H1 (cell line): ENCODE data around the gene PLEKHG3. TPM values are rescaled to one million over a fixed set of nuclear protein-coding genes. Genes with fewer than 3 reads are reported as not detected.

Experiments
- CTCF ChIA-PET: fragments of 300-600 bp; sonication (Branson Sonifier 250); formaldehyde crosslinking; loops from one replicate; lab custom pipeline; 2021; ENCODE audit not compliant: partially characterized antibody; lab: Charles Lee
- POLR2A ChIA-PET: fragments of 300-600 bp; sonication (Branson Sonifier 250); formaldehyde crosslinking; loops from one replicate; lab custom pipeline; 2021; ENCODE audit warnings: inconsistent platforms; ENCODE audit not compliant: partially characterized antibody; lab: Charles Lee
- DNase-seq, 2 experiments: peaks; one replicate each; pipeline versions ENCODE4 v3.0.0 to v3.0.0-alpha.2; 2010 to 2022; ENCODE audit warnings: low spot score in 2 of 2, low read depth in 1 of 2, mixed read lengths in 1 of 2
- FAIRE-seq: peaks from 2 replicates; lab custom pipeline; 2011; peaks lifted over from hg19 to GRCh38; lab: Jason Lieb, UNC
- H2AFZ ChIP-seq: 2 replicates; pipeline ENCODE4 v1.8.1; 2012; ENCODE audit warnings: low read length, inconsistent platforms
- H2AK5ac ChIP-seq: 2 replicates; pipeline ENCODE4 v1.6.1; 2013; ENCODE audit warnings: low read depth, low read length
- H2BK120ac ChIP-seq: replicated peaks from 2 replicates; pipeline ENCODE3; 2013; ENCODE audit warnings: low read depth, low read length, inconsistent platforms
- H2BK12ac ChIP-seq: 2 replicates; pipeline ENCODE4 v1.6.1; 2013; ENCODE audit warnings: low read depth, low read length
- H2BK15ac ChIP-seq: 2 replicates; pipeline ENCODE4 v1.6.1; 2013; ENCODE audit warnings: low read length
- H2BK20ac ChIP-seq: 2 replicates; pipeline ENCODE4 v1.6.1; 2013; ENCODE audit warnings: low read length
- H2BK5ac ChIP-seq: 2 replicates; pipeline ENCODE4 v1.6.1; 2013; ENCODE audit warnings: low read depth, low read length
- H3K14ac ChIP-seq: 2 replicates; pipeline ENCODE4 v1.6.1; 2013; ENCODE audit warnings: inconsistent platforms; ENCODE audit not compliant: insufficient read length
- H3K18ac ChIP-seq: 2 replicates; pipeline ENCODE4 v1.6.1; 2013; ENCODE audit warnings: low read length; ENCODE audit errors: extremely low read depth
- H3K23ac ChIP-seq: 2 replicates; pipeline ENCODE4 v1.6.1; 2013; ENCODE audit warnings: inconsistent platforms; ENCODE audit not compliant: insufficient read length
- H3K23me2 ChIP-seq: 2 replicates; pipeline ENCODE4 v1.6.1; 2013; ENCODE audit warnings: low read depth, low read length
- H3K27ac ChIP-seq: 2 replicates; pipeline ENCODE4 v1.6.1; 2011; ENCODE audit warnings: low read depth, low read length, inconsistent platforms
- H3K27me3 ChIP-seq, 4 experiments: replicated peaks in 1 of 4; 1 replicate in 1 of 4; 2 replicates in 3 of 4; pipeline versions ENCODE4 v1.6.1 to v1.8.1; 2011 to 2013; ENCODE audit warnings: low read length in 3 of 4, mild to moderate bottlenecking in 3 of 4, inconsistent platforms in 2 of 4, mixed read lengths in 2 of 4, moderate library complexity in 1 of 4; ENCODE audit not compliant: control insufficient read depth in 3 of 4, insufficient read depth in 3 of 4; ENCODE audit errors: extremely low read depth in 1 of 4
- H3K36me3 ChIP-seq, 4 experiments: 2 replicates each; pipeline versions ENCODE4 v1.6.1 to v1.8.1; 2011 to 2013; ENCODE audit warnings: mild to moderate bottlenecking in 4 of 4, low read length in 3 of 4, moderate library complexity in 2 of 4, control low read depth in 1 of 4, inconsistent platforms in 1 of 4; ENCODE audit not compliant: insufficient read depth in 4 of 4, control insufficient read depth in 2 of 4
- H3K4ac ChIP-seq: replicated peaks from 2 replicates; pipeline ENCODE3; 2013; ENCODE audit warnings: low read length, low read depth, mixed read lengths, inconsistent platforms; ENCODE audit not compliant: insufficient read length
- H3K4me1 ChIP-seq, 4 experiments: replicated peaks in 1 of 4; 1 replicate in 1 of 4; 2 replicates in 3 of 4; pipeline versions ENCODE4 v1.6.1 to v1.8.1; 2011 to 2013; ENCODE audit warnings: low read length in 3 of 4, inconsistent platforms in 2 of 4, mixed read lengths in 1 of 4; ENCODE audit not compliant: insufficient read depth in 4 of 4, control insufficient read depth in 3 of 4
- H3K4me2 ChIP-seq, 2 experiments: 2 replicates each; pipeline versions ENCODE4 v1.6.1 to v1.8.1; 2011 to 2013; ENCODE audit warnings: low read depth in 2 of 2, low read length in 2 of 2, control low read depth in 1 of 2, inconsistent platforms in 1 of 2, mild to moderate bottlenecking in 1 of 2; ENCODE audit not compliant: insufficient read depth in 1 of 2
- H3K4me3 ChIP-seq, 4 experiments: fragments of 200-600, 300-600 bp in 1 of 4; sonication (generic), shearing (Covaris generic), sonication (Bioruptor Twin) in 1 of 4; 2 replicates each; pipeline versions ENCODE4 v1.5.1 to v1.8.1; 2011 to 2016; ENCODE audit warnings: low read length in 4 of 4, low read depth in 3 of 4, control low read depth in 2 of 4, inconsistent platforms in 2 of 4, mild to moderate bottlenecking in 2 of 4, mixed read lengths in 1 of 4, moderate library complexity in 1 of 4; ENCODE audit not compliant: insufficient read depth in 2 of 4; ENCODE audit errors: extremely low read depth in 1 of 4
- H3K56ac ChIP-seq: replicated peaks from 2 replicates; pipeline ENCODE3; 2013; ENCODE audit warnings: low read depth, mild to moderate bottlenecking, mixed read lengths, low read length, inconsistent platforms; ENCODE audit not compliant: insufficient read length
- H3K79me1 ChIP-seq: 2 replicates; pipeline ENCODE4 v1.6.1; 2013; ENCODE audit warnings: low read depth, low read length, control low read depth
- H3K79me2 ChIP-seq, 2 experiments: 2 replicates each; pipeline versions ENCODE4 v1.6.1 to v1.8.1; 2012 to 2013; ENCODE audit warnings: low read length in 2 of 2, mild to moderate bottlenecking in 2 of 2, inconsistent platforms in 1 of 2; ENCODE audit not compliant: insufficient read depth in 2 of 2, control insufficient read depth in 1 of 2
- H3K9ac ChIP-seq, 4 experiments: replicated peaks in 1 of 4; 1 replicate in 1 of 4; 2 replicates in 3 of 4; pipeline versions ENCODE4 v1.6.1 to v1.8.1; 2011 to 2013; ENCODE audit warnings: low read depth in 3 of 4, low read length in 3 of 4, control low read depth in 2 of 4, mild to moderate bottlenecking in 2 of 4, moderate library complexity in 2 of 4, inconsistent platforms in 1 of 4; ENCODE audit errors: extremely low read depth in 1 of 4
- H3K9me3 ChIP-seq, 2 experiments: 2 replicates each; pipeline versions ENCODE4 v1.6.1 to v1.8.1; 2012 to 2013; ENCODE audit warnings: mild to moderate bottlenecking in 2 of 2, moderate library complexity in 2 of 2, control low read depth in 1 of 2, inconsistent platforms in 1 of 2, low read depth in 1 of 2, low read length in 1 of 2, mixed read lengths in 1 of 2; ENCODE audit not compliant: insufficient read depth in 2 of 2
- H4K20me1 ChIP-seq, 2 experiments: replicated peaks in 1 of 2; 2 replicates each; pipeline versions ENCODE3 to v1.8.1; 2011 to 2013; ENCODE audit warnings: inconsistent platforms in 2 of 2, low read length in 2 of 2, mild to moderate bottlenecking in 1 of 2; ENCODE audit not compliant: insufficient read depth in 2 of 2, control insufficient read depth in 1 of 2
- H4K5ac ChIP-seq: 2 replicates; pipeline ENCODE4 v1.6.1; 2013; ENCODE audit warnings: low read length, low read depth, mixed read lengths, inconsistent platforms; ENCODE audit not compliant: insufficient read length
- H4K8ac ChIP-seq: 2 replicates; pipeline ENCODE4 v1.8.0; 2013; ENCODE audit warnings: mild to moderate bottlenecking, moderate library complexity, low read length, inconsistent platforms; ENCODE audit not compliant: insufficient read depth; ENCODE audit errors: extremely low read depth
- H4K91ac ChIP-seq: replicated peaks from 2 replicates; pipeline ENCODE3; 2013; ENCODE audit warnings: low read length, mixed read lengths, inconsistent platforms; ENCODE audit not compliant: insufficient read length
- CBX8 ChIP-seq: fragments of 300-800, 300-1000 bp; sonication (generic); IDR thresholded peaks from 2 replicates; pipeline ENCODE4 v1.7.1; 2016; ENCODE audit warnings: low read depth, low read length, borderline replicate concordance
- CHD2 ChIP-seq: IDR thresholded peaks from 2 replicates; pipeline ENCODE4 v1.6.1; 2012; ENCODE audit warnings: low read length, improper control_type of control experiment
- EZH2 ChIP-seq: fragments of 200-600 bp; sonication (generic); IDR thresholded peaks from 2 replicates; pipeline ENCODE4 v1.7.1; 2012; ENCODE audit warnings: low read depth, mild to moderate bottlenecking, moderate library complexity, low read length, inconsistent platforms; ENCODE audit not compliant: severe bottlenecking
- HDAC6 ChIP-seq: IDR thresholded peaks from one replicate; pipeline ENCODE4 v1.7.1; 2012; ENCODE audit warnings: low read depth, mild to moderate bottlenecking, inconsistent platforms, low read length, moderate library complexity
- MAFK ChIP-seq: IDR thresholded peaks from 2 replicates; pipeline ENCODE4 v1.6.1; 2012; ENCODE audit warnings: low read depth, mild to moderate bottlenecking, improper control_type of control experiment, low read length
- MAX ChIP-seq: IDR thresholded peaks from 2 replicates; pipeline ENCODE4 v1.6.1; 2012; ENCODE audit warnings: inconsistent platforms
- RFX5 ChIP-seq: IDR thresholded peaks from 2 replicates; pipeline ENCODE4 v1.6.1; 2011; ENCODE audit warnings: low read depth, low read length, improper control_type of control experiment, borderline replicate concordance
- SIRT6 ChIP-seq: IDR thresholded peaks from one replicate; pipeline ENCODE4 v1.7.1; 2012; ENCODE audit warnings: low read length, inconsistent platforms
- SIX5 ChIP-seq: IDR thresholded peaks from 2 replicates; pipeline ENCODE4 v1.6.1; 2011; ENCODE audit warnings: mild to moderate bottlenecking, low read depth, low read length
- SRF ChIP-seq: IDR thresholded peaks from 2 replicates; pipeline ENCODE4 v1.6.1; 2011; ENCODE audit warnings: mild to moderate bottlenecking, low read depth, low read length, moderate library complexity
- YY1 ChIP-seq: IDR thresholded peaks from 2 replicates; pipeline ENCODE4 v1.6.1; 2011; ENCODE audit warnings: low read depth, mild to moderate bottlenecking, low read length
- WGBS, 2 experiments: shearing (Covaris generic) in 1 of 2; methylation state at CpG; one replicate each; pipeline versions ENCODE4 v1.1.6 to v1.1.7; 2013 to 2015; ENCODE audit warnings: low lambda C conversion rate in 2 of 2, mixed read lengths in 2 of 2, inconsistent platforms in 1 of 2, low coverage in 1 of 2, missing lambda C conversion rate in 1 of 2; ENCODE audit not compliant: insufficient replicate concordance in 2 of 2, insufficient coverage in 1 of 2, insufficient read length in 1 of 2; ENCODE audit errors: extremely low coverage in 1 of 2, missing lambda C conversion rate in 1 of 2; 5-methylcytosine and 5-hydroxymethylcytosine counted together
- polyA plus RNA-seq, 7 experiments: library from polyadenylated mRNA; depleted of rRNA in 3 of 7; stranded (reverse) in 5 of 7; unstranded in 2 of 7; fragments of >200 nt in 5 of 7; fragments of 200-250 nt in 2 of 7; gene quantifications; 1 replicate in 5 of 7; 2 replicates in 1 of 7; 4 replicates in 1 of 7; pipeline versions ENCODE4 v1.2.1 to v1.2.3, GENCODE V29; 2011 to 2013; ENCODE audit warnings: missing spikeins in 2 of 7, mixed read lengths in 2 of 7
- total RNA-seq: library from RNA; stranded (reverse); fragmentation: NEBNext Ultra II Directional; extraction: Animal tissue kit (Norgen Biotek cat#: 25700); gene quantifications from 2 replicates; pipeline ENCODE4 v1.2.1, GENCODE V29; 2021

PLEKHG3 gene
- total and polyA plus RNA-seq, 2 of the 8 experiments (the other 6 are each of a cell fraction or from before 2014, with no cell fraction given): 43.4 to 90.6 TPM

- Histone ChIP-seq H3K27ac (no peak overlapping the region), H4K91ac (no peak overlapping the region), H2AFZ (no peak overlapping the region), H3K4me1 (peaks cover 22 to 45% (median 35%) of the 10 kb centered on the region in 4 experiments), H4K8ac (no peak overlapping the region), H2AK5ac (peak overlapping the region; percentile 94; the same call in 1 of the 2 replicates), H4K20me1 (peaks cover 9 to 14% of the 10 kb centered on the region in 2 experiments), H3K9me3 (peaks cover 2 to 3% of the 10 kb centered on the region in 2 experiments), H4K5ac (no peak overlapping the region), H2BK120ac (no peak overlapping the region), H3K23me2 (peaks cover 7% of the 10 kb centered on the region; the same call in 1 of the 2 replicates), H3K79me2 (peaks cover 23 to 93% of the 10 kb centered on the region in 2 experiments), H3K79me1 (peaks cover 19% of the 10 kb centered on the region), H3K14ac (no peak overlapping the region), H3K4me2 (peak overlapping the region; percentile 94 to 96), H3K56ac (no peak overlapping the region), H3K23ac (no peak overlapping the region), H3K4ac (no peak overlapping the region), H2BK5ac (0 out of 2 replicates have a peak overlapping the region, but pooled peaks have one; percentile 31), H3K4me3 (peak overlapping the region in 3 of 4 experiments; percentile 25 to 80 (median 30); a peak in 3 of 8 replicates), H3K36me3 (peaks cover 0 to 9% (median 0%) of the 10 kb centered on the region in 4 experiments; a peak in 2 of 8 replicates), H3K27me3 (no peaks in the 10 kb centered on the region), H2BK20ac (peak overlapping the region; percentile 62; the same call in 1 of the 2 replicates), H2BK15ac (no peak overlapping the region), H3K9ac (no peak overlapping the region), H2BK12ac (peak overlapping the region; percentile 31; the same call in 1 of the 2 replicates), H3K18ac (peak overlapping the region; percentile 91; the same call in 1 of the 2 replicates)
- no peak for FAIRE-seq
- DNase-seq: no peak
- ChIA-PET CTCF (interaction anchor here (0.6 to 9.3 kb wide), 15 partner anchors 7 to 1533 kb away, joined by 3 to 74 read pairs (median 4); no protein-coding TSS in a partner anchor), POLR2A (interaction anchor here (1.2 to 1.8 kb wide), 6 partner anchors 12 to 206 kb away, joined by 3 to 7 read pairs (median 4); no protein-coding TSS in a partner anchor)
- WGBS, 2 experiments: 72% methylated on average over 5 of the region's 5 CpGs; no CpG with 5 or more reads in 1 of the 2 experiments
- TF ChIP-seq MAX: no peak
- no peak for TF ChIP-seq SIX5
- TF ChIP-seq RFX5: no peak
- no peak for TF ChIP-seq MAFK
- no peak for TF ChIP-seq EZH2
- TF ChIP-seq HDAC6: no peak
- no peak for TF ChIP-seq SIRT6
- TF ChIP-seq YY1: no peak
- no peak for TF ChIP-seq SRF
- no peak for TF ChIP-seq CHD2
- no peak for TF ChIP-seq CBX8
Observed at GRCh38 chr14:64709126-64709525, 4.9 kb downstream of the PLEKHG3 start.
